H9 (cell line): Measurements from ENCODE around the gene WIPI1. TPM values are rescaled to one million over a fixed set of nuclear protein-coding genes. Genes with fewer than 3 reads are reported as not detected.
A peak's percentile ranks its signal among the peaks of the same experiment; 100 is the strongest.

Experiments
- DNase-seq: peaks from one replicate; pipeline ENCODE4 v3.0.0-alpha.2; 2017
- H2AFZ ChIP-seq: one replicate; pipeline ENCODE4 v1.6.1; 2013; ENCODE audit warnings: mild to moderate bottlenecking, low read length, control low read depth, moderate library complexity
- H2AK5ac ChIP-seq: 2 replicates; pipeline ENCODE4 v1.6.1; 2013; ENCODE audit warnings: low read length, control low read depth, mixed read lengths; ENCODE audit not compliant: insufficient read length
- H2BK120ac ChIP-seq: one replicate; pipeline ENCODE4 v1.6.1; 2013; ENCODE audit warnings: low read depth, mild to moderate bottlenecking, low read length, control low read depth, inconsistent platforms; ENCODE audit not compliant: poor library complexity, severe bottlenecking
- H2BK12ac ChIP-seq: 2 replicates; pipeline ENCODE4 v1.6.1; 2013; ENCODE audit warnings: low read length, control low read depth, mixed read lengths, low read depth; ENCODE audit not compliant: insufficient read length
- H2BK15ac ChIP-seq: 2 replicates; pipeline ENCODE4 v1.6.1; 2013; ENCODE audit warnings: low read depth, low read length, control low read depth
- H2BK20ac ChIP-seq: one replicate; pipeline ENCODE4 v1.6.1; 2013; ENCODE audit warnings: low read depth, mild to moderate bottlenecking, low read length, control low read depth, inconsistent platforms; ENCODE audit not compliant: poor library complexity, severe bottlenecking
- H2BK5ac ChIP-seq: 2 replicates; pipeline ENCODE4 v1.6.1; 2013; ENCODE audit warnings: low read length, control low read depth, mixed read lengths; ENCODE audit not compliant: insufficient read length
- H3K14ac ChIP-seq: 2 replicates; pipeline ENCODE4 v1.6.1; 2013; ENCODE audit warnings: low read length, control low read depth; ENCODE audit not compliant: insufficient read depth
- H3K18ac ChIP-seq: 2 replicates; pipeline ENCODE4 v1.6.1; 2013; ENCODE audit warnings: low read depth, mild to moderate bottlenecking, mixed read lengths, low read length, control low read depth; ENCODE audit not compliant: insufficient read length
- H3K23ac ChIP-seq: 2 replicates; pipeline ENCODE4 v1.6.1; 2013; ENCODE audit warnings: low read length, control low read depth, mixed read lengths, low read depth; ENCODE audit not compliant: insufficient read length
- H3K23me2 ChIP-seq: 2 replicates; pipeline ENCODE4 v1.6.1; 2013; ENCODE audit warnings: low read depth, mild to moderate bottlenecking, mixed read lengths, low read length, control low read depth; ENCODE audit not compliant: insufficient read length, poor library complexity, severe bottlenecking
- H3K27ac ChIP-seq: 2 replicates; pipeline ENCODE4 v1.5.1; 2013; ENCODE audit warnings: low read length, control low read depth, mixed read lengths, low read depth; ENCODE audit not compliant: insufficient read length
- H3K27me3 ChIP-seq: 2 replicates; pipeline ENCODE4 v1.6.1; 2013; ENCODE audit warnings: low read length, control low read depth, inconsistent platforms; ENCODE audit not compliant: insufficient read depth
- H3K4ac ChIP-seq: 2 replicates; pipeline ENCODE4 v1.6.1; 2013; ENCODE audit warnings: low read depth, mild to moderate bottlenecking, control low read depth, inconsistent platforms, low read length, moderate library complexity
- H3K4me1 ChIP-seq: 2 replicates; pipeline ENCODE4 v1.6.1; 2013; ENCODE audit warnings: low read length, control low read depth, inconsistent platforms; ENCODE audit not compliant: insufficient read depth
- H3K4me2 ChIP-seq: 2 replicates; pipeline ENCODE4 v1.6.1; 2013; ENCODE audit warnings: low read length, control low read depth, mixed read lengths; ENCODE audit not compliant: insufficient read length, insufficient read depth
- H3K56ac ChIP-seq: 2 replicates; pipeline ENCODE4 v1.6.1; 2013; ENCODE audit warnings: low read depth, mild to moderate bottlenecking, mixed read lengths, low read length, control low read depth; ENCODE audit not compliant: insufficient read length
- H3K79me1 ChIP-seq: 2 replicates; pipeline ENCODE4 v1.6.1; 2013; ENCODE audit warnings: low read depth, mild to moderate bottlenecking, moderate library complexity, low read length, control low read depth, inconsistent platforms; ENCODE audit not compliant: insufficient read depth, poor library complexity, severe bottlenecking
- H3K79me2 ChIP-seq: 2 replicates; pipeline ENCODE4 v1.6.1; 2013; ENCODE audit warnings: low read length, control low read depth, inconsistent platforms; ENCODE audit not compliant: insufficient read depth
- H3K9ac ChIP-seq: 2 replicates; pipeline ENCODE4 v1.6.1; 2013; ENCODE audit warnings: low read length, control low read depth, mixed read lengths; ENCODE audit not compliant: insufficient read length; ENCODE audit errors: extremely low read depth
- H3K9me3 ChIP-seq: one replicate; pipeline ENCODE4 v1.6.1; 2013; ENCODE audit warnings: low read depth, low read length, inconsistent platforms; ENCODE audit not compliant: control insufficient read depth
- H3T11ph ChIP-seq: one replicate; pipeline ENCODE4 v1.6.1; 2013; ENCODE audit warnings: mild to moderate bottlenecking, low read length, control low read depth, inconsistent platforms
- H4K20me1 ChIP-seq: one replicate; pipeline ENCODE4 v1.6.1; 2013; ENCODE audit not compliant: control insufficient read depth, insufficient read length, insufficient read depth
- H4K5ac ChIP-seq: 2 replicates; pipeline ENCODE4 v1.6.1; 2013; ENCODE audit warnings: low read depth, mild to moderate bottlenecking, mixed read lengths, low read length, control low read depth; ENCODE audit not compliant: insufficient read length
- H4K8ac ChIP-seq: replicated peaks from 2 replicates; pipeline ENCODE4 v1.6.1; 2013; ENCODE audit warnings: low read length, control low read depth, mixed read lengths, low read depth; ENCODE audit not compliant: insufficient read length
- H4K91ac ChIP-seq: 2 replicates; pipeline ENCODE4 v1.6.1; 2013; ENCODE audit warnings: low read depth, mild to moderate bottlenecking, moderate library complexity, mixed read lengths, low read length, control low read depth; ENCODE audit not compliant: insufficient read length
- H3K27ac Mint-ChIP-seq, 3 experiments: 2 replicates in 2 of 3; 3 replicates in 1 of 3; pipeline ENCODE4 v1.8.0; 2020 to 2021; ENCODE audit warnings: mixed read lengths in 3 of 3, mild to moderate bottlenecking in 1 of 3, moderate library complexity in 1 of 3
- H3K27me3 Mint-ChIP-seq: 2 replicates; pipeline ENCODE4 v1.8.0; 2021; ENCODE audit warnings: low read depth, mild to moderate bottlenecking, moderate library complexity, mixed read lengths
- H3K36me3 Mint-ChIP-seq, 3 experiments: 2 replicates in 2 of 3; 3 replicates in 1 of 3; pipeline ENCODE4 v1.8.0; 2020 to 2021; ENCODE audit warnings: low read depth in 3 of 3, mixed read lengths in 3 of 3; ENCODE audit not compliant: insufficient read depth in 1 of 3
- H3K4me1 Mint-ChIP-seq, 2 experiments: 2 replicates each; pipeline ENCODE4 v1.8.0; 2020; ENCODE audit warnings: mixed read lengths in 2 of 2
- H3K4me3 Mint-ChIP-seq, 2 experiments: 2 replicates in 1 of 2; 3 replicates in 1 of 2; pipeline ENCODE4 v1.8.0; 2020 to 2021; ENCODE audit warnings: mild to moderate bottlenecking in 2 of 2, mixed read lengths in 2 of 2, moderate library complexity in 1 of 2
- H3K9me3 Mint-ChIP-seq, 2 experiments: 2 replicates in 1 of 2; 3 replicates in 1 of 2; pipeline ENCODE4 v1.8.0; 2020; ENCODE audit warnings: mild to moderate bottlenecking in 2 of 2, mixed read lengths in 2 of 2, moderate library complexity in 1 of 2
- WGBS: extraction: QIAGEN DNeasy Blood & Tissue Kit; methylation state at CpG from one replicate; pipeline ENCODE4 v1.1.7; 2013; ENCODE audit warnings: missing lambda C conversion rate, low lambda C conversion rate, mixed read lengths; ENCODE audit not compliant: insufficient read length; ENCODE audit errors: extremely low coverage; 5-methylcytosine and 5-hydroxymethylcytosine counted together
- total RNA-seq: library from RNA; stranded (reverse); gene quantifications from 2 replicates; pipeline ENCODE4 v1.2.1, GENCODE V29; 2021
- TF ChIP-seq, protein P1 (sequence below): fragments of 200-600 bp; sonication (generic); conservative IDR thresholded peaks from 3 replicates; pipeline ENCODE4 v1.8.0; 2021; ENCODE audit warnings: antibody characterized with exemption, mild to moderate bottlenecking

The WIPI1 gene
- total RNA-seq, 1 experiment from 2014 or later = 15.4 TPM

DNA sequence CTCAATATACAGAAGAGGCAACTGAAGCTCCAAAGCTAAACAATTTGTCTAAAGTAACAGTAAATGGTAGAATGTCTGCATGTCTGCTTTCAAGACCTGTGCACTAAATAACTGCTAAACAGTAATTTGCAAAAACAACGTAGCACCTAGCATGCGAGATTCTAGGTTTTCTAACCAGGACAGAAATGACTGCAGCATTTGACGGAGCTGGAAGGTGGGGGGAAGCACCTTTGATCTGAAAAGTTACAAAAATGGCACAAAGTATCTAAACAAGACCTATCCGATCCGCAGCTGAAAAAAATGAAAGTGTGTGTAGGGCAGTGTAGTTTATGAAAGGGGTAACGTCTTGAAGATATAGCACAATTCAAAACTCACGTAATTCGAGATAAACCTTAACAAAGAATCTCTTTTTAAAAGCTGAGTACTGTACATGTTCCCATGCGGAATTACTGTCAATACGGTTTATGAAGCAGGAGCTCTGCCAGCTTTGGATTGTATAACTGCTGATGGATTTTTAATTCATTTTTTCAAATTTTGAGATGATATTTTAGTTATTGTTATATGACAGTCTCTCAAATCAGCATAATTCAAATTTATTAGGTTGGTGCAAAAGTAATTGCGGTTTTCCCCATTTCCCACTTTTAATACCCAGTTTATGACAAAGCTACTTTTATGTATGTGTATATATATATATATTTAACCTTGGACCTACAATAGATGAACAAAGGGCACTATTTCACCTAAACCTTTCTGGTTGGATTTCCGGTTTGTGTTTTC, 1.2 kb upstream of the WIPI1 start:
- no peak overlapping the region for H3K4ac ChIP-seq
- H3K4me1 ChIP-seq = peaks cover 9% of the 10 kb centered on the region; the same call in 1 of the 2 replicates
- H3K27ac ChIP-seq = no peak overlapping the region
- no peak overlapping the region for H3K18ac ChIP-seq
- no peak overlapping the region for H2BK12ac ChIP-seq
- H3K79me2 ChIP-seq = no peaks in the 10 kb centered on the region
- H3K27me3 ChIP-seq = no peaks in the 10 kb centered on the region
- H3K9me3 Mint-ChIP-seq = no peaks in the 10 kb centered on the region
- no peak overlapping the region for H3K27ac Mint-ChIP-seq
- no peak overlapping the region for H2BK20ac ChIP-seq
- no peaks in the 10 kb centered on the region for H3K79me1 ChIP-seq
- H2BK120ac ChIP-seq = no peak overlapping the region
- H2AK5ac ChIP-seq = no peak overlapping the region
- H3K14ac ChIP-seq = no peak overlapping the region
- H2BK15ac ChIP-seq = no peak overlapping the region
- TF ChIP-seq, protein P1, sequence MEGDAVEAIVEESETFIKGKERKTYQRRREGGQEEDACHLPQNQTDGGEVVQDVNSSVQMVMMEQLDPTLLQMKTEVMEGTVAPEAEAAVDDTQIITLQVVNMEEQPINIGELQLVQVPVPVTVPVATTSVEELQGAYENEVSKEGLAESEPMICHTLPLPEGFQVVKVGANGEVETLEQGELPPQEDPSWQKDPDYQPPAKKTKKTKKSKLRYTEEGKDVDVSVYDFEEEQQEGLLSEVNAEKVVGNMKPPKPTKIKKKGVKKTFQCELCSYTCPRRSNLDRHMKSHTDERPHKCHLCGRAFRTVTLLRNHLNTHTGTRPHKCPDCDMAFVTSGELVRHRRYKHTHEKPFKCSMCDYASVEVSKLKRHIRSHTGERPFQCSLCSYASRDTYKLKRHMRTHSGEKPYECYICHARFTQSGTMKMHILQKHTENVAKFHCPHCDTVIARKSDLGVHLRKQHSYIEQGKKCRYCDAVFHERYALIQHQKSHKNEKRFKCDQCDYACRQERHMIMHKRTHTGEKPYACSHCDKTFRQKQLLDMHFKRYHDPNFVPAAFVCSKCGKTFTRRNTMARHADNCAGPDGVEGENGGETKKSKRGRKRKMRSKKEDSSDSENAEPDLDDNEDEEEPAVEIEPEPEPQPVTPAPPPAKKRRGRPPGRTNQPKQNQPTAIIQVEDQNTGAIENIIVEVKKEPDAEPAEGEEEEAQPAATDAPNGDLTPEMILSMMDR = no peak
- no peak overlapping the region for H3K56ac ChIP-seq
- peak overlapping the region; percentile 71 to 87 for H3K4me3 Mint-ChIP-seq
- H3T11ph ChIP-seq = no peak overlapping the region
- H2AFZ ChIP-seq = no peak overlapping the region
- H3K9me3 ChIP-seq = no peaks in the 10 kb centered on the region
- no CpG with 5 or more reads among the region's 12 CpGs for WGBS
- no peak overlapping the region for H2BK5ac ChIP-seq
- H4K5ac ChIP-seq = no peak overlapping the region
- peaks cover 39% of the 10 kb centered on the region in 2 experiments for H3K4me1 Mint-ChIP-seq
- no peak overlapping the region for H4K91ac ChIP-seq
- H3K27me3 Mint-ChIP-seq = peaks cover 3% of the 10 kb centered on the region; the same call in 1 of the 2 replicates
- DNase-seq = no peak
- no peak overlapping the region for H3K9ac ChIP-seq
- H3K23me2 ChIP-seq = peaks cover 3% of the 10 kb centered on the region
- no peak overlapping the region for H4K8ac ChIP-seq
- no peaks in the 10 kb centered on the region for H4K20me1 ChIP-seq
- H3K23ac ChIP-seq = no peak overlapping the region
- H3K36me3 Mint-ChIP-seq = no peaks in the 10 kb centered on the region
- H3K4me2 ChIP-seq = peak overlapping the region; percentile 65
